DOHH2 (cell line): Measurements from ENCODE around the gene GRK4.

Experiments
- H3F3A ChIP-seq: fragments of 200-600 bp; sonication (generic), shearing (Covaris generic); 2 replicates; pipeline ENCODE4 v1.6.0; 2016; ENCODE audit warnings: antibody characterized with exemption, mild to moderate bottlenecking; ENCODE audit not compliant: control insufficient read depth, insufficient read depth
- H3K27ac ChIP-seq: fragments of 200-600 bp; sonication (generic); 2 replicates; pipeline ENCODE4 v1.5.1; 2014; ENCODE audit warnings: low read depth, mild to moderate bottlenecking, low read length, moderate library complexity
- H3K27me3 ChIP-seq: fragments of 200-600 bp; sonication (generic); 2 replicates; pipeline ENCODE4 v1.6.1; 2014; ENCODE audit warnings: mild to moderate bottlenecking, low read length, mixed read lengths; ENCODE audit not compliant: control insufficient read depth
- H3K36me3 ChIP-seq: fragments of 200-600 bp; sonication (generic); 2 replicates; pipeline ENCODE4 v1.6.1; 2014; ENCODE audit warnings: mild to moderate bottlenecking, low read length, moderate library complexity, mixed read lengths; ENCODE audit not compliant: control insufficient read depth
- H3K4me1 ChIP-seq: fragments of 200-600 bp; sonication (generic); 2 replicates; pipeline ENCODE4 v1.6.1; 2014; ENCODE audit warnings: mild to moderate bottlenecking, low read length, mixed read lengths; ENCODE audit not compliant: control insufficient read depth
- H3K4me2 ChIP-seq: fragments of 200-600 bp; sonication (generic); 2 replicates; pipeline ENCODE4 v1.6.0; 2014; ENCODE audit warnings: mild to moderate bottlenecking, low read length, moderate library complexity
- H3K4me3 ChIP-seq: fragments of 200-600 bp; sonication (generic); 2 replicates; pipeline ENCODE4 v1.5.1; 2014; ENCODE audit warnings: mild to moderate bottlenecking, low read length, mixed read lengths
- H3K79me2 ChIP-seq: fragments of 200-600 bp; sonication (generic); 2 replicates; pipeline ENCODE4 v1.6.1; 2014; ENCODE audit warnings: mild to moderate bottlenecking, low read length, mixed read lengths; ENCODE audit not compliant: control insufficient read depth
- H3K9me2 ChIP-seq: fragments of 200-600 bp; sonication (generic); replicated peaks from 2 replicates; pipeline ENCODE4 v1.6.1; 2014; ENCODE audit warnings: mild to moderate bottlenecking, low read length, mixed read lengths; ENCODE audit not compliant: control insufficient read depth
- H3K9me3 ChIP-seq: fragments of 200-600 bp; sonication (generic); 2 replicates; pipeline ENCODE4 v1.6.1; 2014; ENCODE audit warnings: antibody characterized with exemption, low read length, mixed read lengths; ENCODE audit not compliant: control insufficient read depth, insufficient read depth
- H4K20me1 ChIP-seq: fragments of 200-600 bp; sonication (generic); 2 replicates; pipeline ENCODE4 v1.6.0; 2014; ENCODE audit warnings: low read depth, mild to moderate bottlenecking, antibody characterized with exemption, low read length, moderate library complexity; ENCODE audit not compliant: control insufficient read depth, insufficient read depth
- CTCF ChIP-seq: fragments of 200-600 bp; sonication (generic); IDR thresholded peaks from one replicate; pipeline ENCODE4 v1.5.1; 2014; ENCODE audit warnings: antibody characterized with exemption, mild to moderate bottlenecking, low read depth, low read length; ENCODE audit not compliant: poor library complexity, severe bottlenecking
- EZH2phosphoT487 ChIP-seq: fragments of 200-600 bp; sonication (generic); IDR thresholded peaks from 2 replicates; pipeline ENCODE4 v1.6.1; 2017; ENCODE audit warnings: borderline replicate concordance, mild to moderate bottlenecking, antibody characterized with exemption, low read length, moderate library complexity, mixed read lengths

GRK4 gene

GRCh38 chr4:3041192-3042142 is 78.1 kb downstream of the GRK4 start:
- TF ChIP-seq CTCF (no peak), EZH2phosphoT487 (no peak)
- H3K9me3 ChIP-seq: no peaks in the 10 kb centered on the region
- no peaks in the 10 kb centered on the region for H4K20me1 ChIP-seq
- no peaks in the 10 kb centered on the region for H3K36me3 ChIP-seq
- H3K4me2 ChIP-seq: peak overlapping the region; percentile 62
- H3F3A ChIP-seq: peaks cover 6% of the 10 kb centered on the region; the same call in 1 of the 2 replicates
- peaks cover 51% of the 10 kb centered on the region for H3K27me3 ChIP-seq
- peak overlapping the region; percentile 52 for H3K4me3 ChIP-seq
- peaks cover 41% of the 10 kb centered on the region for H3K4me1 ChIP-seq
- H3K9me2 ChIP-seq: no peaks in the 10 kb centered on the region
- H3K27ac ChIP-seq: no peak overlapping the region
- no peaks in the 10 kb centered on the region for H3K79me2 ChIP-seq

GRCh38 chr4:3042226-3042625 is 78.9 kb downstream of the GRK4 start:
- no peaks in the 10 kb centered on the region for H3K9me2 ChIP-seq
- peak overlapping the region; percentile 62 for H3K4me2 ChIP-seq
- no peaks in the 10 kb centered on the region for H3K9me3 ChIP-seq
- H3K4me3 ChIP-seq: 0 out of 2 replicates have a peak overlapping the region, but pooled peaks have one; percentile 52
- H3K79me2 ChIP-seq: no peaks in the 10 kb centered on the region
- TF ChIP-seq CTCF: no peak
- peaks cover 43% of the 10 kb centered on the region for H3K27me3 ChIP-seq
- no peak overlapping the region for H3K27ac ChIP-seq
- H3K4me1 ChIP-seq: peaks cover 46% of the 10 kb centered on the region
- H3K36me3 ChIP-seq: no peaks in the 10 kb centered on the region
- H4K20me1 ChIP-seq: no peaks in the 10 kb centered on the region
- H3F3A ChIP-seq: peaks cover 6% of the 10 kb centered on the region; the same call in 1 of the 2 replicates

- Histone ChIP-seq H3K4me2 (no peak overlapping the region), H3K9me3 (no peaks in the 10 kb centered on the region), H3F3A (peaks cover 10% of the 10 kb centered on the region; the same call in 1 of the 2 replicates), H3K79me2 (no peaks in the 10 kb centered on the region), H3K27ac (no peak overlapping the region), H4K20me1 (no peaks in the 10 kb centered on the region), H3K36me3 (no peaks in the 10 kb centered on the region), H3K27me3 (peaks cover 32% of the 10 kb centered on the region), H3K4me3 (no peak overlapping the region), H3K4me1 (peaks cover 51% of the 10 kb centered on the region), H3K9me2 (no peaks in the 10 kb centered on the region)
- TF ChIP-seq EZH2phosphoT487: no peak
- no peak for TF ChIP-seq CTCF
Measured at GRCh38 chr4:3043282-3044020, 80.1 kb downstream of the GRK4 start.
